GM12865 (cell line): Measurements from ENCODE around the gene AXIN1.
"Not testable (repeated sequence)": the region's sequence is repeated elsewhere in the genome, so short reads cannot be mapped to it uniquely, and the experiment has no call there.

ENCODE experiments used
- DNase-seq: peaks from one replicate; pipeline ENCODE4 v3.0.0; 2010; ENCODE audit warnings: low read depth
- H3K4me3 ChIP-seq: 2 replicates; pipeline ENCODE4 v1.5.1; 2011; ENCODE audit warnings: mild to moderate bottlenecking, low read depth, low read length, control low read depth
- CTCF ChIP-seq: IDR thresholded peaks from 2 replicates; pipeline ENCODE4 v1.5.1; 2011; ENCODE audit warnings: low read length, control low read depth, low read depth, inconsistent platforms; ENCODE audit not compliant: insufficient read depth; ENCODE audit errors: missing control alignments

The AXIN1 gene

GRCh38 chr16:380762-381011 is 28.2 kb upstream of the AXIN1 start:
- DNase-seq, result no peak
- no peak for TF ChIP-seq CTCF
- H3K4me3 ChIP-seq, result peak overlapping the region; percentile 88

- no peak for DNase-seq
- no peak for TF ChIP-seq CTCF
- H3K4me3 ChIP-seq, result peak overlapping the region; percentile 88; the same call in 1 of the 2 replicates
These were observed 27.6 kb upstream of the AXIN1 start for GRCh38 chr16:379961-380761.

- no peak for TF ChIP-seq CTCF
- no peak for DNase-seq
- H3K4me3 ChIP-seq, result no peak overlapping the region
These were observed 26.8 kb upstream of the AXIN1 start for GRCh38 chr16:379183-379960.

GRCh38 chr16:378821-379182 is 26.3 kb upstream of the AXIN1 start:
- no peak for TF ChIP-seq CTCF
- no peak for DNase-seq
- H3K4me3 ChIP-seq, result no peak overlapping the region

- DNase-seq, H3K4me3 ChIP-seq: not testable (repeated sequence)
These were observed 25.7 kb upstream of the AXIN1 start for GRCh38 chr16:378113-378820.

- H3K4me3 ChIP-seq, result no peak overlapping the region
- TF ChIP-seq CTCF, result no peak
- no peak for DNase-seq
These were observed 25.0 kb upstream of the AXIN1 start for GRCh38 chr16:377419-377951.

- no peak overlapping the region for H3K4me3 ChIP-seq
- DNase-seq, result no peak
- TF ChIP-seq CTCF, result no peak
These were observed 24.4 kb upstream of the AXIN1 start for GRCh38 chr16:376817-377418.
